ENCODE results near the gene BTG2.
A peak's percentile ranks its signal among the peaks of the same experiment; 100 is the strongest.

The BTG2 gene

DNA sequence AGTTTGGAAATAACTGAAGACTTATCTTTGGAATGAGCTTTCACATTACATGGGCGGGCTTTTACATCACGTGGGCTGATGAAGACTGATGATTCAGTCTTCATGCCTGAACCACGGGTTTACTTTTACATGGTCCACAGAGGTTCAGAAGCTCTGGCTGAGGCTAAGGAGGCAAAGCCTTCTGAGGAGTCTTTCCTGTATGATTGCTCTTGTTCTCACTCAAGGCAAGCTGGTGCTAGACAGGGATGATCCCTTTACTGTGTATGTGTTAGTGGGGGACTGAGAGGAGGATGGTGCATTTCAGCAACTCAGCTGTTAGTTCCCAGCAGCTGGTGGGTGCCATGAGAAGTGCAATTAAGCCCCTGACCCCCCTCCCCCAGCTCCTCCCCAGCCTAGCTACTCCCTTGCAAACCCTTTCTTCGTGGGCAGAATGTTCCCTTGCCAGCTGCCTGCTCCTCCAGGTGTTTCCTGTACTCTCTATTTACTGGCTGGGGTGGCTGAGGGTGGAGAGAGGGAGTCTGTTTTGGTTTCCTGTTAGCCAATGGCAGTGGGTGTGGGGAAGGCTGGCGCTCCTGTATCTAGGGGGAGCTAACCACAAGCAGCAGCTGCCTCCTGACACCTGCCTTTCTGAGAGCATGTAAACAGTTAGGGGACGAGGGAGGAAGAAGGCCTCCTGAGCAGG, 15.4 kb downstream of the BTG2 start:
- peak; percentile 80 to 85 for DNase-seq

GRCh38 chr1:203321273-203322052, 16.1 kb downstream of the BTG2 start:
- DNase-seq = no peak

DNA sequence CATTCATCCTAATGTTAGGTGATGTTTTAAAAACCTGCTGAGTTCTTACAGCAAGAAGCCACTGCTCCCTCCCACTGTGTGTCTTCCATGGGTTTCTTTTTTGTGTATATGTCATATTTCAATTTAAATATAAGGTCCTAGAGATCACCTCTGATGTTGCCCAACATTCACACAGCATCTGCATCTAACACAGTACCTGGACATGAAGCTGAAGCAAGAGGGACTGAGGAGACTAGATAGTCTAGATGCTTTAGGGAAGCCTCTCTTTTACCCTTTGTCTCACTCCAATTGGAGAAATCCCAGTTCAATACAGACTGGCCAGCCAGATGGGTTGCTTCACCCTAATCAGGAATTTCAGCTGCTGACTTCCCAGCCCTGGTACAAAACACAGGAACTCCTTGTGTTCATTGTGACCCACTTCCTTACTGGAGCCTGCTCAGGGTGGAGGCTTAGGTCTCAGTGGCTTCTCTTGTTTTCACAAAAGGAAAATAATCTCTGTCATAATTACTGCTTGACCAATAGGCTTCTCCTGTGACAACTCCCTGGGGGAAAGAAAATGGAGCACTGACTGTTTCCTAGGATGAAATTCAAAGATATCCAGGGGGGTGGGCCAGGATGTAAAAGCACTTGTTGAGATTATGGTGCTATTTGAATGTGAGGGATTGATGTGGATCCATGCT, 17.3 kb downstream of the BTG2 start:
- DNase-seq = no peak

DNA sequence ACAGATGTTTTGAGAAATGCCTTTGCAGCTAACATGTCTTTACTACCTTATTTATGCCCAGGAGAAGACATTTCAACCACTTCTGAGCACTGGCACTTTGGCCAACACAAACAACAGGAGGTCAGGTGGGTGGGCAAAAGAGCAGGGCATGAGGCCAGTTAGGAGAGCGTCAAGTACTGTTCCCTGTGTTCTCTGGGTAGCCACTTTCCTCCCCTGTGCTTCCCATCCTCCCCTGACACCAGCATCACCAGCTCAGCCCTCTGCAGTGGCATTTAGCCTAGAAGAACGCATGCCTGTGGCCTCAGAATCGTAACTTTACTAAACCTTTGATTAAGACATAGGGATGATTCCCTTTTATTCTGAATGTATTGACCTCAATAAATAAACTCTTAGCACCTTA, 18.3 kb downstream of the BTG2 start:
- no peak for DNase-seq

GRCh38 chr1:203324105-203325025, 19.0 kb downstream of the BTG2 start:
- peak; percentile 58 to 75 for DNase-seq

DNA sequence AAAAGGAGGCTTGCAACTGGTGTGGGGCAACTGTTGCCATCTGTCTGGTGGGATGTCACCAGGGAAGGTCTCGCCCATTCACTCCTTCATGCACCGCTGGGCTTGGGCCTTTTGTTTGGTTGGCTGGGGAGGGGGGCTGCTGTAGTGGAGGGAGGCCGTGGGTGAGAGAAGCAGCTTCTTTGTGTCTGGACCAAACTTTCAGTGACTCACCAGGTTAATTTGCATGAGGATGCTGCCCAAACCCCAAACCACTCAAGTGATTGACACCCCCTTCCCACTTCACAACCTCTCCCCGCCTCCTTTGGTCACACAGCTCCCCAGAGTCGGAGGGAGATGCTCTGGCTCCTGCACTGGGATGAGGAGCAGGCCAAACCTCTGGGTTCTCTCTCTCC, 19.7 kb downstream of the BTG2 start:
- DNase-seq = peak; percentile 66 to 73

DNA sequence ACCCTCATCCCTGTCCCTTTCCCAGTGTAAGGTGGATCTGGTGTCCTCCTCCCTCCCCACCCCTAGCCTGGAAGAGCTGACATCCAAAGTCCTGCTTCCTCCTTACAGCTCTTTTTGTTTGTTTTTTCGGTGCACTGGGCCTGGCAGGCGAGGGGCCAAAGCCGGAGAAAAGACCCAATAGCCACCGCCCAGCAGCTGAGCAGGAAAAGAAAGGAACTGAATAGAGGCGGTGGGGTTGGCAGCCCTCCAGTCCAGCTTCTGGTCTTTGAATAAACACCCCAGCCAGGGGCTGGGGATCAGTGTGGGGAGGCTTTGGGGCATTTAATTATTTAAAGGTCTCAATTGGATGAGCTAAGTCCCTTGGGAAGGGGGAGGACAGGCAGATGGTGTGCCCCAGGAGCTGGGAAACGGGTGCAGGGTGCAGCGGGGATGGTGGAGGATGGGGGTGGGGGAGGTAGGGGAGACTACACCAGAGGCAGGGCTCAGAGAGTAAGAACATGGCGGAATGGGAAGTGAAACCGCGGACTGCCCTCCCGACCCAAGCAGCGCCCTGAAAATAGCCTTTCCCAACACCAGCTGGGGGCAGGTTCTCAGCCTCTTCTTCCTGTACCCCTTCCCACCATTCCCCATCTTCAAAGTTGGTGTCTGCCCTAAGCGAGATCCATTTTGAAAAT, 20.2 kb downstream of the BTG2 start:
- peak in 1 of 2 donors; percentile 48 for DNase-seq

GRCh38 chr1:203326830-203327683, 21.7 kb downstream of the BTG2 start:
- peak; percentile 95 to 96 for DNase-seq

GRCh38 chr1:203327684-203328457, 22.6 kb downstream of the BTG2 start:
- DNase-seq = peak; percentile 82 to 86

DNA sequence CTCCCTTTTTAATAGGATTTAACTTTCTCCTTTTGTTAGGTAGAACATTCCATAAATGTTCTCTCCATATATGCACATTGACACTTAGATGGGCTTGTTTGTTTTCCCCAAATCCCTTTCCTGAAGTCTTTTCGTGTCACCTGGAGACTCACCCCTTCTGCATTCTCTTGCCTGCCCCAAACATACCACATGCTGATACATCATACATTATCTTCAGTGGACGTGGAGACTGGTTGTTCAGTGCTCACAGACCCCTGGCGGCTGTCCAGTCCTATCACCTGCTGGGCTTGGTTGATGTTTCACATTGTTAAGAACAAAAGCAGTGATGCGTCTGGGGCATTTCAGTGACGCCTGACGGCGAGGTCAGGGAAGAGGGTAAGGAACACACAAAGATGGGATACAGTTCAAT, 23.4 kb downstream of the BTG2 start:
- no peak for DNase-seq

GRCh38 chr1:203331224-203331623, 25.9 kb downstream of the BTG2 start:
- no peak for DNase-seq

- no peak for DNase-seq
These were observed 30.2 kb downstream of the BTG2 start for GRCh38 chr1:203335503-203335902.

DNA sequence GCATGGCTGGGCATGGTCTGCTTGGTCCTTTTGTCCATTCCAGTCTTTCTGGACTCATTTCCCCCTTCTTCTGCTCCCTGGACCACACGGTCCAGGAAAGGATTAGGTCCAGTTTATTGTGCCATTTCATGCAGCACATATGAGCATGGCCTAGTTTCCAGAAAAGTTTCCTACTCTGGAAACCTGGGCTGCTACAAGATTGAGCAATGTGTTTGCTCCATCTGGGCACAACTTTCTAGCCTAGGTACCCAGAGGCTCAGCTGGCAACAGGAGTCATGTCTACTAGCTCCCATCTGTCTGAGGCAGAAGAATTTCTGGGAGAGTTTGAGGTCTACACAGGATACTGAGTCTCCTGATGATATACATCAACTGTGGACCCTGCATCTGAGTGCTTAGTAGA, 30.8 kb downstream of the BTG2 start:
- no peak for DNase-seq

DNA sequence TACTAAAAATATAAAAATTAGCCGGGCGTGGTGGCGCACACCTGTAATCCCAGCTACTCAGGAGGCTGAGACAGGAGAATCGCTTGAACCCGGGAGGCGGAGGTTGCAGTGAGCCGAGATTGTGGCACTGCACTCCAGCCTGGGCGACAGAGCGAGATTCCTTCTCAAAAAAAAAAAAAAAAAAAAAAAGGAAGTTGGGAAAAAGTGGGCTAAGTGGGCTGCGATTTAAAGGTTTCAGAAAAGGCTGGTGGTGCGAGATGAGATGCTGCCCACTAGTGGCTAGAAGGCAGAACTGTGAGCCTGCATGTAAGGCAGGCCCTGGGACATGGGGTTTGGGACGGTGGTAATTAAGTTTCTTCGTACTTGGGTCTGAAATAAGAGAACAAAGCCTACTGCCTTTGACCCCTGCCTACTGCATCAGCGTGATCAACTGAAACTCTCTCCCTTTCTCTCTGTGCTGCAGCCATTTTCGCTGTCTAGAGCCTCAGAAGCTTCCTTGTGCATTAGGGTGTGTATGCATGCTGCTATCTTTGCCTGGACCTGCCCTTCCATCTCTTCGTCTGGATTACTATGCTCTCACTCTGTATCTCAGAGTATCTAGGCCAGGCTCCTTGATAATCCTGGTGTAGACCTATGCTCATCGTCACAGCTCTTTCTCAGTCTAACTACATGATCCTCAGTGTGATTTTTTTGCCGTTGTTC, 33.2 kb downstream of the BTG2 start:
- DNase-seq = peak; percentile 70 to 77

GRCh38 chr1:203340112-203340790, 34.9 kb downstream of the BTG2 start:
- DNase-seq = peak; percentile 69 to 77

DNA sequence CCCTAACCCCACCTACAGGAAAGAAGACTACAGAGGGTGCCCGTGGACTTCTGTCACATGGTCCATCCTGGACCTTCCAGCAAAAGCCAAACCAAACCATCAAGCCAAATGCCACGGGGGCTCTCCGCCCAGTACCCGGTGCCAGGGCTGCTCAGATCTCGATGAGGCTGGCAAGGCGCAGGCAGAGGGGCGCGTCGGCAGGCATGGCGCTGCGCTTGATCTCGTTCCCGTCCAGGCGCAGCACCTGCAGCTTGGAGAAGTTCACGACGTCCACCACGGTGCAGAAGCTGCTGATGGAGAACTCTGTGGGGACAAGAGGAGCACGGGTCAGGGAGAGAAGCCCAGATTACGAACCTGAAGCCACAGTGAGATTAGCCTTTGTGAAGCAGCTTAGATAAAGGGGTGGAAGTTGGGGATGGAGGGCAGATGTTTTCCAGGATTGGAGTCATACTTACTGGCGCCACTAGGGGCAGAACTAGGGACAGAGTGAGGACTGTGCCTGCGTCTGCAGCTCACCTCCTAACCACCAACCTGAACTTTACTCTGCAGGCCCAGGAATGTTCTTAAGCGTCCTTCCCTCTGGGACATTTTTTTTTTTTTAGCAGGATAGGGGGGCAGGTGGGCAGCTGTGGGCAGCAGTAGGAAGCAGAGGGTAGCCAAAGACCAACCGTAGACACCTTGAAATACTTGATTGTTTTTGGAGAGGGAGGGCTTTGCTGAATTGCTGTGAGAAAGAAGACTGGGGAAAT, 37.0 kb downstream of the BTG2 start:
- peak; percentile 24 to 60 for DNase-seq

- DNase-seq = no peak
These were observed 38.8 kb downstream of the BTG2 start for GRCh38 chr1:203343956-203344754.

Measured in CD4-positive, alpha-beta T cell treated with Interferon alpha-2 for 1 hour (primary cell).